ENCODE results near the gene MAPRE2.

MAPRE2 gene

GRCh38 chr18:35121038-35121437 lies 79.8 kb downstream of the MAPRE2 start:
- DNase-seq (ENCODE audit: low spot score) = no peak

- no peak for DNase-seq (ENCODE audit: low spot score)
These were observed 80.3 kb downstream of the MAPRE2 start for GRCh38 chr18:35121531-35121930.

DNA sequence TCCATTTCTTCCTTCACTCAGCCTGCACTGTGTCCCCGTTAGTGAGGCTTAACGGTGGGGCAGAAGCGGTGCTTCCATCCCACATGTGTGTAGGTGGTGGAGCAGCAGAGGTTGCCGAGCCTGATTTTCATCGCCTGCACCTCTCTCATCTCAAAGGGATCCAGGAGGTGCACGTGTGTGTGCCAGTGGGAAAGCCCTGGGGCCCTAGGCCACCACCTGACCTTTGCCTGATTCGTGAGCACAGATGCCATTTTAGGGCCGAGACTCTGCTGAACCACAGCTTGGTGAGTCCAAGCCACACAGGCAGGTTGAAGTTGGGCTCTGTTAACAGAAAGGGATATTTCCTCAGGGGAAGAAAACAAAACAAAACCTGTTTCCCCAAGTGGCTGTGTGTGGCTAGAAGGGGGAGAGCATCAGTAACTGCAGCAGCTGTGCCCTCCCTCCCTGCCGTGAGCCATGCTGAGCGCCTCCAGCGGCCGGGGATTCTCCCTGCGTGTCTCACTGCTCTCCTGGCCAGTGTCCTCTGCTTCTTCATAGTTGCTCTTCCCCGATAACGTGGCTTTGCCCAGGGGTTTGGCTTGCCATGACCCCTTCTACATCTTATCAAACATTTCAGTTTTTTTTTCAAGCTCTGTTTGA lies 81.5 kb downstream of the MAPRE2 start:
- peak; percentile 10 for DNase-seq (ENCODE audit: low spot score)

DNA sequence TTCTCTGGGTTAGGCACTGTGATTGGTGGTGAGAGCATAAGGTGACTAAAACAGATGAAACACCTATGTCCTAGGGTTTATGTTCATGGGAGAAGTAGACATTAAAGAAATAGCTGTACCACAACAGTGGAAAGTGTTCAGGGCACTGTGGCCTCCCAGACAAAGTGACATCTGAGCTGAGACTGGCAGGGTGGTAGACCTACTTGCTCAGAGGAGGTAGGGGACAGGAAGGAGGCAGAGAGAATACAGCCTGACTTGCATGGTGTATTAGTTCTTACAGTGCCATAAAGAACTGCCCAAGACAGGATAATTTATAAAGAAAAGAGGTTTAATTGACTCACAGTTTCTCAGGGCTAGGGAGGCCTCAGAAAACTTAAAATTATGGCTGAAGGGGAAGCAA lies 82.6 kb downstream of the MAPRE2 start:
- DNase-seq (ENCODE audit: low spot score) = no peak

DNA sequence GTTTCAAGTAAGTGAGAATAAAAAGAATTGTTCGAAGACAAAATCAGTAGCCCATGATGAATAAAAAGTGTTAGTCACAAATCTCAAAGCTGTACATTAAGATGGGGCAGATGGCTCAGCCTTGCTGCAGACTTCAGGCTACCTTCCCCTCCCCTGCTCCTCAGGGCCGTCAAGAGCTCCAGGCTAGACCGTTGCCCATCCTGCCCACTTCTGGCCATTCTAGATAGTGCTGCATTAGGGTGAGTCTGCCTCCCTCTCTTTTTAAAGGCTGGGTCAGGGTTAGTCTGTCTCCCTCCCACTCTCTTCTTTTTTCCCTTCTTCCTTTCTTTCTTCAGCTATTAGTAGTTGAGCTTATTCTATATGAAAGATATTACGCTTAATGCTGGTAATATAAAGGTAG lies 86.0 kb downstream of the MAPRE2 start:
- no peak for DNase-seq (ENCODE audit: low spot score)

GRCh38 chr18:35128675-35129074 lies 87.5 kb downstream of the MAPRE2 start:
- no peak for DNase-seq (ENCODE audit: low spot score)

DNA sequence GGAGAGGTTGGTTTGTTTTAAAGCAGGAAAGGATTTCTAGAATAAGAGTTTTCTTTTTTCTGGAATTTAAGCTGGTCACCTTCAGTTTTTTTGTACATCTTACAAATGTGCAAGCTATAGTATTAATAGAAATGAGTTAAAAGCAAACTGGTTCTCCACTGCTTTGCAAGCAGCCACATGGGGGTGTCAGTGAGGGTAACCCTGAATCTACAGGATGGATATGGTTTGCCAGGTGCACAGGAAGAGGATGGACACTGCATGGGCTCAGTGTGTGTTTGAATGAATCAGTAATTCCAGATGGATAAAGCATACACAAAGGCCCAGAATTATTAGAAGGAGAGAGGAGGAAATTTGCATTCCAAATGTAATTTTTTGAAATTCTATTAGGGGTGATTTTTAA lies 89.0 kb downstream of the MAPRE2 start:
- no peak for DNase-seq (ENCODE audit: low spot score)

- DNase-seq (ENCODE audit: low spot score) = no peak
These were observed 90.3 kb downstream of the MAPRE2 start for GRCh38 chr18:35131387-35132020.

DNA sequence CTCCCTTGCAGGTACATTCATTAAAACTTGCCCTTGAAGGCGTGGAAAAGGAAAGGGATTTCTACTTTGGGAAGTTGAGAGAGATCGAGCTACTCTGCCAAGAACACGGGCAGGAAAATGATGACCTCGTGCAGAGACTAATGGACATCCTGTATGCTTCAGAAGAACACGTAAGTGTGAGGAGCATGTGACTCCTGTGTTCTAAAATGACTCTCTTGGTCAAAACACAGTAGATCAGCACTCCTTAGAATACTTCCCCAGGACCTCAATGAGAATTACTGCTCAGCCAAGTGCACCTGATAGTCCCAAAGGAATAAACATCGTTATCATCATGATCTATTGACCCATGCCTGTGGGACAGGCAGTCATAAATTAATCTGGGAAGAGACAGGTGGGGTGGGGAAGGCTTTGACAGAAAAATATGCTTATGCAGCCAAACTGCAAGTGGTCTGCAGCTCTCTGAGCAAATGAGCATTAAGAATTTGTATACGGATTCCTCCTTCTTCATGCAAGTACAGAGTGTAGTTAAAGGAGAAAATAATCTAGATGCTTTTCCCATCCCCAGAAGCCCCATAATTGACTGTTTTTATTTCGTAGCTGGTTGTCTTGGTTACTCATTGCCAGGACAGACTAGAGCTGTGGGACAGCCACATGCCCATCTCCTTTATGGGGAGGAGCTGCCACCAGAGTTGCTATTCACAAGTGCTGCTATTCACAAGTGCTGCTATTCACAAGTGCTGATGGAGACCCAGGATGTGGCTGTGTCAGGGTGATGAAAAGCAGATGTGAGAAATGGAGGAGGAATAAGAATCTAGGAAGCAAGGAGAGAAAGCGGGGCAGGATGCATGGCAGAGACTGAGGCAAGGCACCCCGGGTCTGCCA lies 91.0 kb downstream of the MAPRE2 start:
- peak; percentile 16 for DNase-seq (ENCODE audit: low spot score)

- no peak for DNase-seq (ENCODE audit: low spot score)
These were observed 93.0 kb downstream of the MAPRE2 start for GRCh38 chr18:35134190-35134730.

DNA sequence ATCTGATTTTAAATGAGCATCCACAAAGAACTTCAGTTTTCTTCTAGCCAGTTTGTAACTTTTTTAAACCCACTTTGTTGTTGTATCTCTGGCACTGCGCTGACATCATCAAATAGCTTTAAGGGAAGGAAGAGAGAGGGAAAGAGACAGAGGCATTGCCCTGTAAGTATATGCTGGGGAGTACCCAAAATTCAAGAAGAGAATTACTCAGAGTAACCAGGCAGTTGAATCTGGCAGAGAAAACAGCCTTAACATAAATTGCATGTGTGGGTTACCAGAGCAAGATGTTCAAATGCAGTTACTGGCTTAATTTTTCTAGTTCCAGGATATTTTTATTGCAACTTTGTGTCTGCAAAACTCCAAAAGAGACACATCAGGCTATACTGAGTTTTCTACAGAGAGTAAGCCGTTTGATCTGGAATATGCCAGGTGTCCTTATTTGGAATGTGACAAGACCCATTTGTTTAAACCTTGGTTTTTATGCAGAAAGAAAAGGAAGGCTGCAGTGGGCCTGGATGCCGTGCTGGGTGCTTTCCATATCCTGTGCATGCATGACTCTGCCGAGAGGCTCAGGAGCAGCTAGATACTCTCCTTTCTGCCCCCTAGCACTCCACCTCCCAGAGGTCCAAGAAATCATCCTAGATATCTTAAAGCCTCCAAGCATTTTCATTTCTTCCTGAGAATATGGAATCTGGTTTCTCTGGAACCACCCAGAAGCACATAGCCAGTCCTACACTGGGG lies 93.7 kb downstream of the MAPRE2 start:
- DNase-seq (ENCODE audit: low spot score) = no peak

GRCh38 chr18:35136248-35136647 lies 95.0 kb downstream of the MAPRE2 start:
- DNase-seq (ENCODE audit: low spot score) = no peak

GRCh38 chr18:35136885-35137284 lies 95.7 kb downstream of the MAPRE2 start:
- DNase-seq (ENCODE audit: low spot score) = no peak

- DNase-seq (ENCODE audit: low spot score) = no peak
These were observed 96.4 kb downstream of the MAPRE2 start for GRCh38 chr18:35137632-35138031.

DNA sequence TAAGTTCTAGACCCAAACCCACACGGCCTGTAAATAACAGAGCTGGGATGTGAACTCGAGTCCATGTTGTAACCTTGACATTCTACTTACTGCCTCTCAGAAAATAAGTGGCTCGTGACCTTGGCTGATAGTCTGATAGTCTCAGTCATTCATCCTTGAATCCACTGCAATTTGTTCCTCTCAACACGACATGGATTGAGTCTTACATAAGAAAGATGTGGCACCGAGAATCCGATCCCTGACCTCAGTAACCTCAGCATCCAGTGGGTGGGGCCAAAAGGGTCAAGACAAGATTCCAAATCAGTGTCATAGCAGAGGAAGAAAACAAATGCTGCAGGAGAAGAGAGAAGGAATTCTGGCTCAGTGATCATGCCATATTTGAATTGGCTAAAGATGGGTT lies 97.6 kb downstream of the MAPRE2 start:
- no peak for DNase-seq (ENCODE audit: low spot score)

- no peak for DNase-seq (ENCODE audit: low spot score)
These were observed 98.3 kb downstream of the MAPRE2 start for GRCh38 chr18:35139517-35139916.

- no peak for DNase-seq (ENCODE audit: low spot score)
These were observed 99.9 kb downstream of the MAPRE2 start for GRCh38 chr18:35141077-35141476.

- no peak for DNase-seq (ENCODE audit: low spot score)
These were observed 100.5 kb downstream of the MAPRE2 start for GRCh38 chr18:35141567-35142274.

- DNase-seq (ENCODE audit: low spot score) = no peak
These were observed 101.0 kb downstream of the MAPRE2 start for GRCh38 chr18:35142275-35142615.

GRCh38 chr18:35143622-35144596 lies 102.7 kb downstream of the MAPRE2 start:
- DNase-seq (ENCODE audit: low spot score) = peak; percentile 50
